IgD-negative memory B cell (primary cell): ENCODE measurements around the gene HAPSTR1. TPM values are rescaled to one million over a fixed set of nuclear protein-coding genes. Genes with fewer than 3 reads are reported as not detected.
"Not testable (repeated sequence)": the region's sequence is repeated elsewhere in the genome, so short reads cannot be mapped to it uniquely, and the experiment has no call there.

ENCODE experiments used
- H3K27ac Mint-ChIP-seq, 3 donors: one replicate each; pipeline ENCODE4 v1.8.0; 2020 to 2022; ENCODE audit warnings: mild to moderate bottlenecking in 3 of 3, mixed read lengths in 3 of 3, moderate library complexity in 1 of 3
- H3K27me3 Mint-ChIP-seq: one replicate; pipeline ENCODE4 v1.8.0; 2021; ENCODE audit warnings: mixed read lengths
- H3K36me3 Mint-ChIP-seq: one replicate; pipeline ENCODE4 v1.8.0; 2020; ENCODE audit warnings: mild to moderate bottlenecking, mixed read lengths
- H3K4me1 Mint-ChIP-seq, 3 donors: one replicate each; pipeline ENCODE4 v1.8.0; 2020 to 2022; ENCODE audit warnings: mixed read lengths in 3 of 3, mild to moderate bottlenecking in 1 of 3
- H3K4me3 Mint-ChIP-seq, 4 donors: one replicate each; pipeline ENCODE4 v1.8.0; 2020 to 2022; ENCODE audit warnings: mild to moderate bottlenecking in 4 of 4, mixed read lengths in 4 of 4, moderate library complexity in 3 of 4
- H3K9me3 Mint-ChIP-seq, 3 donors: one replicate each; pipeline ENCODE4 v1.8.0; 2020 to 2021; ENCODE audit warnings: mixed read lengths in 3 of 3, mild to moderate bottlenecking in 1 of 3
- polyA plus RNA-seq: library from polyadenylated mRNA; unstranded; fragments of 300-500 nt; fragmentation: Illumina TruSeq; gene quantifications from one replicate; pipeline ENCODE4 v1.2.3, GENCODE V29; 2021

Gene HAPSTR1
- polyA plus RNA-seq, 1 donor from 2014 or later: 20.2 TPM

DNA sequence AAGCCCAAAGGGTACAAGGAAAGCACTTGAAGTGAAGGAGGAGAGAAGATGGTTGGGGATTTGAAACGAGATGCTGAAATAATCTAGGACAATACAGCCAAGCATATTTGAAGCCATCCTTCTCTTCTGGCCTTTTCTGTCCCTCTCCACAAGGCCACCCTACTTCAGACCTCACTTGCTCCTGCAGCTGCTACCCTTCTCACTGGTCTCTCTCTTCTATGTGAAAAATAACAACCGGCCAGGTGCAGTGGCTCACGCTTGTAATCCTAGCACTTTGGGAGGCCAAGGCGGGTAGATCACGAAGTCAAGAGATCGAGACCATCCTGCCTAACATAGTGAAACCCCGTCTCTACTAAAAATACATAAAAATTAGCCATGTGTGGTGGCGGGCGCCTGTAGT is 33.2 kb upstream of the HAPSTR1 start:
- peaks cover 1% of the 10 kb centered on the region for H3K36me3 Mint-ChIP-seq

DNA sequence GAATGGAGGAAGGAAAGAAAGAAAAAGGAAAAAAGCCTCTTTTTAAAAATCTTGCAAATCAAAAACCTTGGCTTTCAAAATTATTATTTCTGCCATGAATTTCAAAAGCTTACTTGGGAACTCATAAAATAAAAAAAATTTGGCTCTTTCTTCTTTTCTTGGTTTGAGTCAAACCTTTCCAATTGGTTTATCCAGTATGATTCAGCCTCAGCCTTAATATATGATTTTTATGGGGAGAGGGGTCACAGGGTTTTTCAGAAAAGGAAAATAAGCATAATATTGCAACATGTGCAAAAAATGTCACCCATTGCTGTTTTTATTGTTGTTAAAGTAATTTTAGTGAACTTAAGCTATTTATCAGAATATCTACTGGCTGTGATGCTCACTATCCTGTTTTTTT is 31.2 kb upstream of the HAPSTR1 start:
- Mint-ChIP-seq H3K4me1 (peaks cover 11 to 14% (median 14%) of the 10 kb centered on the region in 3 donors), H3K4me3 (no peak overlapping the region), H3K27me3 (peaks cover 1% of the 10 kb centered on the region), H3K9me3 (no peaks in the 10 kb centered on the region), H3K36me3 (peaks cover 1% of the 10 kb centered on the region), H3K27ac (no peak overlapping the region)

More for the DNA sequence above, 33.2 kb upstream of the HAPSTR1 start:
- no peak overlapping the region for H3K4me3 Mint-ChIP-seq
- peak overlapping the region in 1 of 3 donors; percentile 19 for H3K27ac Mint-ChIP-seq
- H3K4me1 Mint-ChIP-seq: peaks cover 11 to 14% (median 14%) of the 10 kb centered on the region in 3 donors
- H3K9me3 Mint-ChIP-seq: no peaks in the 10 kb centered on the region
- H3K27me3 Mint-ChIP-seq: peaks cover 1% of the 10 kb centered on the region

DNA sequence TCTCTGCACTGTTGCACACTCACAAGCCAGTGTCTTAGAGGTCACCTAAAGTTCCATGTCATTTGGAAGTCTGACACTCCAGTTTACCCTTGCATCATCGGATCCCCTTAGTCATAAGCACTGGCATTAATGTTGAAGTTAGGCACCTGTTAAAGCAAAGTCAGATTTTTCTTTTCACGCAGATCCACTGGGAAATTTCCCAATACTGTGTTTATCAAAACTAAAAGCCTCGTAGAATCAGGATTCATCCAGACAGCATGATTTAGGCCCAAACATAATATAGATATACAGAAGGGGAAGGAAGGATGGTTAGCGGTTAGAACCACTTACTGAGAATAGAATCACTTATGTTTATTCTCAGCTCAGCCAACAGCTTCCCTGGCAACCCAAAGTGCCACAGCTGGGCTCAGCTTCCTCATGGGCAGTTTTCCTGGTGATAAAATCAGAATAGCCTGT is 30.1 kb upstream of the HAPSTR1 start:
- Mint-ChIP-seq H3K27me3 (peaks cover 1% of the 10 kb centered on the region), H3K9me3 (no peaks in the 10 kb centered on the region), H3K36me3 (peaks cover 1% of the 10 kb centered on the region), H3K27ac (no peak overlapping the region), H3K4me1 (peaks cover 13 to 14% (median 14%) of the 10 kb centered on the region in 3 donors), H3K4me3 (peak overlapping the region in 2 of 4 donors; percentile 24 to 63)

DNA sequence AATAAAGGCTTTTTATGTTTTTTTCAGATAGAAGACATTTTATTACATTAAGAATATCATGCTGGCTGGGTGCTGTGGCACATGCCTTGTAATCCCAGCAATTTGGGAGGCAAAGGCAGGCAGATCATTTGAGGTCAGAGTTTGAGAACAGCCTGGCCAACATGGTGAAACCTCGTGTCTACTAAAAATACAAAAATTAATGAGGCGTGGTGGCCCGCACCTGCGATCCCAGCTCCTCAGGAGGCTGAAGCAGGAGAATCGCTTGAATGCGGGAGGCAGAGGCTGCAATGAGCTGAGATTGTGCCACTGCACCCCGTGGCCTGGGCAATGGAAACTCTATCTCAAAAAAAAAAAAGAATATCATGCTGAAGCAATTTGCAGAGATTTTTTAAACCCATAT is 29.1 kb upstream of the HAPSTR1 start:
- no peaks in the 10 kb centered on the region for H3K9me3 Mint-ChIP-seq
- H3K27ac Mint-ChIP-seq: no peak overlapping the region
- peaks cover 13 to 14% (median 14%) of the 10 kb centered on the region in 3 donors for H3K4me1 Mint-ChIP-seq
- H3K27me3 Mint-ChIP-seq: peaks cover 1% of the 10 kb centered on the region
- H3K4me3 Mint-ChIP-seq: peak overlapping the region in 1 of 4 donors; percentile 63
- H3K36me3 Mint-ChIP-seq: peaks cover 1% of the 10 kb centered on the region

DNA sequence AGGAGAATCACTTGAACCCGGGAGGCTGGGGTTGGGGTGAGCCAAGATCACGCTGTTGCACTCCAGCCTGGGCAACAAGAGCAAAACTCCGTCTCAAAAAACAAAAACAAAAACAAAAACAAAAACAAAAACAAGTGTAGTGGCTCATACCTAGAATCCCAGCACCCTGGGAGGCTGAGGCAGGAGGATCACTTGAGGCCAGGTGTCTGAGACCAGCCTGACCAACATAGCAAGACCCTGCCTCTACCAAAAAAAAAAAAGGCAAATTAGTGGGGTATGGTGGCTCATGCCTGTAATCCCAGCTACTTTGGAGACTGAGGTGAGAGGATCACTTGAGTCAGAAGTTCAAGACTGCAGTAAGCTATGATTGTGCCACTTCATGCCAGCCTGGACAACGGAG is 26.4 kb upstream of the HAPSTR1 start:
- Mint-ChIP-seq H3K4me3 (no peak overlapping the region), H3K27ac (no peak overlapping the region), H3K27me3 (peaks cover 1% of the 10 kb centered on the region), H3K4me1 (peaks cover 10 to 14% (median 14%) of the 10 kb centered on the region in 3 donors), H3K9me3 (peaks cover 0 to 4% (median 2%) of the 10 kb centered on the region in 3 donors), H3K36me3 (peaks cover 1% of the 10 kb centered on the region)

DNA sequence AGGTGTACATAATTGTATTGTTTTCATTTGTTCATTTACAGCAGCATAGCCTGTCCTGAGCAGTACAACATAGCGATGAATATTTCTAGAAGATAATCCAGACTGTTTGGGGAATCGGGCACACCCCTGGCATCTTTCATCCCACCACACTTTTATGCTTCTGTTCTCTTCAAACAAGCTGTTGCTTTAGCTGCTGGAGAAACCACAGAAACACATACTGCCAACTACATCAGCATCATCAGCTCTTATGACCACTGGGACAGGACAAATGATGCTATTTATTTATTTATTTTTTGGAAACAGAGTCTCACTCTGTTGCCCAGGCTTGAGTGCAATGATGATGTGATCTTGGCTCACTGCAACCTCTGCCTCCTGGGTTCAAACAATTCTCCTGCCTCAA is 22.6 kb upstream of the HAPSTR1 start:
- Mint-ChIP-seq H3K36me3 (no peaks in the 10 kb centered on the region), H3K27ac (no peak overlapping the region), H3K9me3 (peaks cover 0 to 4% (median 2%) of the 10 kb centered on the region in 3 donors), H3K4me1 (peaks cover 0 to 5% (median 5%) of the 10 kb centered on the region in 3 donors), H3K4me3 (no peak overlapping the region), H3K27me3 (peaks cover 5% of the 10 kb centered on the region)

DNA sequence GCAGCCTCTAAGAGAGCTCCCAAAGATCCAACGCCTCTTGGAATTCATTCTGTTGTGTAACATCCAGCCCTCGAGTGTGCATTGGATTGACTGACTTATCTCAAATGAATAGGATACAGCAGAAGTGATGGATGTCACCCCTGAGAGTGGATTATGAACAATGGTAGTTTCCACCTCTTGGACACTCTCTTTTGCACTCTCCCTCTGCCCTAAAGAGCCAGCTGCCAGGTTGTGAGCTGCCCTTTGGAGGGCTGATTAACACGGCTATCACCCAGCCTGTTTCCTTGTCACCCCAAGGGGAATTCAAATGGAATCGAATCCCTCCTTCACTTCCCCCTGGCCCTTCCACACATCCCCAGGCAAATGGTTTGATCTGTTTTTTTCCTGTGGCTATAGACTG is 21.2 kb upstream of the HAPSTR1 start:
- peaks cover 5% of the 10 kb centered on the region for H3K27me3 Mint-ChIP-seq
- H3K27ac Mint-ChIP-seq: no peak overlapping the region
- no peaks in the 10 kb centered on the region for H3K36me3 Mint-ChIP-seq
- peaks cover 0 to 4% (median 2%) of the 10 kb centered on the region in 3 donors for H3K9me3 Mint-ChIP-seq
- H3K4me1 Mint-ChIP-seq: peaks cover 0 to 5% (median 5%) of the 10 kb centered on the region in 3 donors
- no peak overlapping the region for H3K4me3 Mint-ChIP-seq

DNA sequence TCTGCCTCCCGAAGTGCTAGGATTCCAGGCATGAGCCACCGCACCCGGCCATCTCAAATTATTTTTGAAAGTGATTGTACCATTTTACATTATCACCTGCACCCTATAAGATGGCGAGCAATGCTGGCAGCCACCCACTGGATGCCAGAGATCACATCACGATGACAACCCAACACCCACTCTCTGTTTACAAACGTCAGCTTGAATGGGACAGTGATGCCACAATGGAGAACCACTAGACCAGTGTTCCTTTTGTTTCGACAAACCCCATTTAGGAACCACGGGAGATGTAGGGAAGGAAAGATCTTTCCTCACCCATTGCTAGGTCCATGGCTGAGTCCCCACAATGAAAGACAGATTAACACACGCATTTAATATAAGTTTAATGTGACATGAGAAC is 20.1 kb upstream of the HAPSTR1 start:
- Mint-ChIP-seq H3K27me3 (peaks cover 5% of the 10 kb centered on the region), H3K36me3 (peaks cover 2% of the 10 kb centered on the region), H3K27ac (no peak overlapping the region), H3K4me3 (no peak overlapping the region), H3K9me3 (peaks cover 0 to 4% (median 2%) of the 10 kb centered on the region in 3 donors), H3K4me1 (peaks cover 3 to 5% (median 5%) of the 10 kb centered on the region in 3 donors)

DNA sequence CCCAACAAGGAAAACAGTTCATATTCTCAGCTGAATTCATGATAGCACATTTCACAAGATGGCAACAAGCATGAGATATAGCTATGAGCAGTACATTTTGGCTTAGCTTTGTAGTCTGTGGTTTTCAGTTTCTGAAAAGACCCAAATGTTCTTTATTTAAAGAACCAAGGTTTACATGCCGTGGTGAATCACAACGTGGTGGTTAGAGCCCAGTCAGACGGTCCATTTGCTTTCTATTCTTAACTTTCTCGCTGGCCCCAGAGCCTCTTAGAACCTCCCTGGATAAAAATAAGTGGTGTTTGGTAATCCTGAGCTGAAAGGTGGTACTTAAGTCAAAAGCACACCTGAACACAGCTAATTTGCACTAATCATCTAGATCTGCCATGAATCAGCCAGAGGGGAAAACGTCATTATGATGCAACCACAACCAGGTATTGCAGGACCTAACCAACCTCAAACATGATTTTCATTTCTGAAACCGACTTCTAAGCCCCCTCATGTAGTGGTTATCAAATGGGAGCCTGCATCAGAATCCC is 18.6 kb upstream of the HAPSTR1 start:
- Mint-ChIP-seq H3K27ac (no peak overlapping the region), H3K4me3 (no peak overlapping the region), H3K4me1 (peaks cover 11 to 17% (median 14%) of the 10 kb centered on the region in 3 donors), H3K36me3 (peaks cover 5% of the 10 kb centered on the region), H3K9me3 (peaks cover 0 to 4% (median 2%) of the 10 kb centered on the region in 3 donors), H3K27me3 (peaks cover 5% of the 10 kb centered on the region)

DNA sequence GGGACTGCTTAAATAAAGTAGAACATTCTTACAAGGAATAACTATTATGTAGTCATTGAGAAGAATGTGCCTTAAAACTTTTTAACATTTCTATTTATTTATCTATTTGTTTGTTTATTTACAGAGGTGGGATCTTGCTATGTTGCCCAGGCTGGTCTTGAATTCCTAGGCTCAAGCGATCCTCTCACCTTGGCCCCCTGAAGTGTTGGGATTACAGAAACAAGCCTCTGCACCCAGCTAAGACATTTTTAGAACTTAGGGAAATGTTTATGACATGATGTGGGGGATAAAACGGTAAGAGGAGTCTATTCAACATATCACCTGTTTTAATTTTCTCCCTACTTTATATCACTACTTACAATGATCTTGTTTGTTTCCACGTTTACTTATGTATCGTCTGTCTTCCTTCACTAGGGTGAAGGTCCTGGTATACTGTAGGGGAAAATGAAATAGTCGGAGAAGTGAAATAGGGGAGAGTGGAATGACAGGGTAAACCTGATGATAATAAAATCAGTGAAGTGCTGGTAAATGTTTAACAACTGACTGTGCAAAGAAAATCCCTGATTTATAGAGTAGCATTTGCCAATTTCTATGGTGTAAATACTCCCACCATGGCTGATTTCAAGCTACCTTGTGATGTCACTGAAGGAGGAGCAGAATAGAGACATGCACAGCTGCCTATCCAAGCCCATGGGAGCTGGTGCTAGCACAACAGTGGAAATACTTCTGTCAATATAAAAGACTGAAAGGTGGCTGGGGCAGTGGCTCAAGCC is 16.0 kb upstream of the HAPSTR1 start:
- H3K4me3 Mint-ChIP-seq: peak overlapping the region in 1 of 4 donors; percentile 49
- H3K27ac Mint-ChIP-seq: no peak overlapping the region
- peaks cover 5% of the 10 kb centered on the region for H3K27me3 Mint-ChIP-seq
- H3K4me1 Mint-ChIP-seq: peaks cover 15 to 24% (median 23%) of the 10 kb centered on the region in 3 donors
- H3K9me3 Mint-ChIP-seq: peaks cover 2 to 4% (median 4%) of the 10 kb centered on the region in 3 donors
- peaks cover 8% of the 10 kb centered on the region for H3K36me3 Mint-ChIP-seq

DNA sequence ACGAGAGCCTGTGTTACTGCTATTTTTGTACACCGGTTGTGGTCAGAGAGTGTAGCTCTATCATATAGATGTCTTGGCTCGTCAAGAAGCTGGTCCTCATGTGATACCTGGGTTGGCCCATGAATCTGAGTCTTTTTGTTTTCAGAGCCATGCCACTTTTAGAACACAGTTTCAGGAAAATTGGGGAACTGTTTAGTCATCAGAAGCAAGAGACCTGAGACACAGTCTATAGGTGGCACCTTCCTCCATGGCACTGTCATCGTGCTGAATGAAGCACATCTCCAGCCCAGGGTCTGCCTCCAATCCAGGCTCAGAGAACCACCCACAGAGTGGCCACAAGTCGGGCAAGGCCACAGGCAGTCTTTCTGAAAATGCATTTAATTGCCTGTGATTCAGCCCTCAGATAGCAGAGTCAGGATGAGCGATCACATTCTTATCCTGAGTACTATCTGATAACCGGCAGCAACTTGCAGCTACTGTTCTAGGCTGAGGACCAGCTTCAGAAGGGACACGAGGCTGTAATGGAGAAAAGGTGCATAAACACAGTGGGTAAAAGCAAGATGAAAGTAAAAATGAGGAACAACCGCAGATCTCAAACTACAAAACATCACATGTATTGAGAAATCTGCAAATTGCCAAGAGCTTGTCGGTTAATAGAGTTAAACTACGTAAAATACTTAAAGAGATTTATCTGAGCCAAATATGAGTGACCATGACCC is 14.2 kb upstream of the HAPSTR1 start:
- H3K27ac Mint-ChIP-seq: peak overlapping the region; percentile 15 to 89 (median 59)
- H3K9me3 Mint-ChIP-seq: peaks cover 2 to 4% (median 4%) of the 10 kb centered on the region in 3 donors
- peaks cover 8% of the 10 kb centered on the region for H3K36me3 Mint-ChIP-seq
- H3K27me3 Mint-ChIP-seq: peaks cover 3% of the 10 kb centered on the region
- peak overlapping the region in 2 of 4 donors; percentile 25 to 86 for H3K4me3 Mint-ChIP-seq
- peaks cover 17 to 24% (median 23%) of the 10 kb centered on the region in 3 donors for H3K4me1 Mint-ChIP-seq

DNA sequence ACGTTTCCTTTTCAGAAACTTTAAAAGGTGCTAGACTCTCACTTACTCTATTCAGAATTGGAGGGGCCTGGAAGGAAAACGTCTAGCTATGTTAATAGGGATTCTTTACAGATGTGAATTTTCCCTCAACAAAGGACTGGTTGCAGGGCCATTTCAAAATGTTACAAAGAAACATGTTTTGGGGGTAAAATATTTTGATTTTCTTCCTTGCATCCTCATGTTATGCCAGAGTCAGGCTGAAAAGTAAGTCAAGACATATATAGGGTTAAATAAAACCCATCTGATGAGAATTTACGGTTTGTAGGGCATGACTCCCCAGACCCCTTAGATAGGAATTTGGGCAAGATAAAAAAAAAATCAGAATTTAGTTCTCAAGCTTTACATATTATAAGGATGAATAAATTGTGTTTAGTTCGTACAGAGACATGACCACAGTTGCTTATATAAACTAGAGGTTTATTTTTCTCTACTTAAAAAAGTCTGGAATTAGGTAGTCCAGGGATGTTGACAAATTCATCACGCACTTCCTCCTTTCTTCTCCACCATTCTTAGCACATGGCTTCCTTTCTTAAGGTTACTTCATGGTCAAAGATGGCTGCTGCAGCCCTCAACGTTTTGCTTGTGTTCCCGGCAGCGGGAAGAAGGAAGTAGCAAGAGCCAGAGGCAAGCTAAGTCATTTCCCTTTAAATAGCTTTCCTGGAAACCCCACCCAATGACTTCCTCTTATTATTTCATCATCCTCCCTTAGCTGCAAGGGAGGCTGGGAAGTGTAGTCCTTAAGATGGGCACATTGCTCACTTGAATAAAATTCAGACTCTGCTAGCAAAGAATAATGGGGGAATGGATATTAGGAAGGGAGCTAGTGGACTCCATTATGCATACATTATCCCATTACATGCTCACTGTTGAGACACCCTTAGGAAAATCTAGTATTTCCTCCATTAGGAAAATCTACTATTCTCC is 12.7 kb upstream of the HAPSTR1 start:
- Mint-ChIP-seq H3K4me1 (peaks cover 15 to 23% (median 19%) of the 10 kb centered on the region in 3 donors), H3K27ac (peak overlapping the region; percentile 25 to 86 (median 38)), H3K4me3 (peak overlapping the region in 2 of 4 donors; percentile 61 to 90)
- H3K36me3 Mint-ChIP-seq, H3K27me3 Mint-ChIP-seq, H3K9me3 Mint-ChIP-seq: not testable (repeated sequence)

DNA sequence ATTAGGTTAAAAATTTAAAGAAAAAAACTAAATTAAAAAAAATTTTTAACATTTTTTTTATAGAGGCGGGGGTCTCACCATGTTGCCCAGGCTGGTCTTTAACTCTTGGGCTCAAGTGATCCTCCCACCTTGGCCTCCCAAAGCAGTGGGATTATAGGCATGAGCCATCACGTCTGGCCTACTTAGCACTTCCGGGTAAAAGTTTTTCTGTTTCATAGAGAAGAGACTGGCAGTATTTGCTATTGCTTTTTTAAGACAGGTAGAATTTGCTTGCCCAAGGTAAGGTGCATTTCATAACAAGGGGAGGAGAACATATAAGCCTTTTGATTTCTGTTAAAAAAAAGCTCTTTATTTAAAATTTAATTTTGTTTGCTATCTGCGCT is 12.0 kb upstream of the HAPSTR1 start:
- Mint-ChIP-seq H3K9me3 (peaks cover 2 to 4% (median 4%) of the 10 kb centered on the region in 3 donors), H3K4me3 (no peak overlapping the region), H3K4me1 (peaks cover 15 to 23% (median 19%) of the 10 kb centered on the region in 3 donors), H3K27ac (no peak overlapping the region), H3K27me3 (no peaks in the 10 kb centered on the region), H3K36me3 (peaks cover 8% of the 10 kb centered on the region)

DNA sequence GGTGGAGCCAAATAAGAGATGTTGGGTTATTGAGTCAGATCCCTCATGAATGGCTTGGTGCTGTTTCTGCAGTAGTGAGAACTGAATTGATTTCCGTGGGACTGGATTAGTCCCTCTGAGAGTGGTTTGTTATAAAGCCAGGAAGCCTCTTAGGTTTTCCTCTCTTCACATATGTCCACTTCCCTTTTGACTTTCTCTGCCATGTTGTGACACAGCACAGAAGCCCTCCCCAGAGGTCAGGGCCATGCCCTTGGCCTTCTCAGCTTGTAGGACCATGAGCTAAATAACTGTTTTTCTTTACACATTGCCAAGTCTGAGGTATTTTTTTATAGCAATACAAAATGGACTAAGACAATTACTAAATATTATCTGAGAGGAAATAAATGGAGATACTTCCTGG is 10.3 kb upstream of the HAPSTR1 start:
- peak overlapping the region in 2 of 3 donors; percentile 5 to 23 for H3K27ac Mint-ChIP-seq
- peaks cover 6% of the 10 kb centered on the region for H3K36me3 Mint-ChIP-seq
- no peaks in the 10 kb centered on the region for H3K27me3 Mint-ChIP-seq
- no peak overlapping the region for H3K4me3 Mint-ChIP-seq
- H3K4me1 Mint-ChIP-seq: peaks cover 21 to 22% (median 21%) of the 10 kb centered on the region in 3 donors
- peaks cover 2 to 4% (median 4%) of the 10 kb centered on the region in 3 donors for H3K9me3 Mint-ChIP-seq
